ENCODE data around the gene RALA.

The RALA gene

GRCh38 chr7:39609113-39609934, 14.0 kb upstream of the RALA start:
- Histone ChIP-seq H3K4me1 (ENCODE audit: control extremely low read depth in 1 of 4, control insufficient read depth in 4 of 4, insufficient read depth in 4 of 4, low read length in 3 of 4) (peaks cover 9 to 34% (median 11%) of the 10 kb centered on the region in 4 experiments), H3K9me3 (ENCODE audit: control extremely low read depth in 1 of 5, control insufficient read depth in 4 of 5, insufficient read depth in 2 of 5, low read depth in 1 of 5, low read length in 4 of 5) (no peaks in the 10 kb centered on the region), H3K27me3 (replicated peaks in 2 of 5; ENCODE audit: control insufficient read depth in 4 of 5, insufficient read depth in 5 of 5, low read length in 4 of 5) (no peaks in the 10 kb centered on the region), H3K36me3 (ENCODE audit: control insufficient read depth in 4 of 4, insufficient read depth in 4 of 4, low read length in 3 of 4) (no peaks in the 10 kb centered on the region), H3K27ac (ENCODE audit: insufficient read depth in 1 of 2, low read depth in 1 of 2, low read length in 2 of 2, poor library complexity in 1 of 2, severe bottlenecking in 2 of 2) (no peak overlapping the region), H3K4me3 (ENCODE audit: control insufficient read depth in 1 of 7, extremely low read depth in 1 of 7, insufficient read depth in 4 of 7, low read depth in 2 of 7, low read length in 6 of 7) (peak overlapping the region in 6 of 7 experiments; percentile 29 to 70 (median 41))
- CTCF ChIA-PET, result interaction anchor here (0.8 to 3.8 kb wide), 11 partner anchors 9 to 135 kb away, joined by 3 to 33 read pairs (median 3); partner anchors contain the start of gene RALA
- POLR2A ChIA-PET, result interaction anchor here (1.6 kb wide), 1 partner anchor 13 kb away, joined by 9 read pairs; the partner anchor contains the start of gene RALA
- WGBS (ENCODE audit: insufficient coverage), result 3% methylated on average over 26 of the region's 36 CpGs
- DNase-seq, result peak in 2 of 3 donors; percentile 67 to 81

- ChIA-PET POLR2A (interaction anchor here (0.8 to 1.6 kb wide), 2 partner anchors 13 to 49 kb away, joined by 3 to 9 read pairs; partner anchors contain the start of gene RALA), CTCF (interaction anchor here (0.8 to 3.8 kb wide), 9 partner anchors 12 to 135 kb away, joined by 3 to 33 read pairs (median 6); partner anchors contain the start of gene RALA)
- Histone ChIP-seq H3K27me3 (replicated peaks in 2 of 5; ENCODE audit: control insufficient read depth in 4 of 5, insufficient read depth in 5 of 5, low read length in 4 of 5) (no peaks in the 10 kb centered on the region), H3K9me3 (ENCODE audit: control extremely low read depth in 1 of 5, control insufficient read depth in 4 of 5, insufficient read depth in 2 of 5, low read depth in 1 of 5, low read length in 4 of 5) (no peaks in the 10 kb centered on the region), H3K4me1 (ENCODE audit: control extremely low read depth in 1 of 4, control insufficient read depth in 4 of 4, insufficient read depth in 4 of 4, low read length in 3 of 4) (peaks cover 6 to 29% (median 10%) of the 10 kb centered on the region in 4 experiments), H3K4me3 (ENCODE audit: control insufficient read depth in 1 of 7, extremely low read depth in 1 of 7, insufficient read depth in 4 of 7, low read depth in 2 of 7, low read length in 6 of 7) (peak overlapping the region in 4 of 7 experiments; percentile 29 to 70 (median 50)), H3K27ac (ENCODE audit: insufficient read depth in 1 of 2, low read depth in 1 of 2, low read length in 2 of 2, poor library complexity in 1 of 2, severe bottlenecking in 2 of 2) (no peak overlapping the region), H3K36me3 (ENCODE audit: control insufficient read depth in 4 of 4, insufficient read depth in 4 of 4, low read length in 3 of 4) (no peaks in the 10 kb centered on the region)
- WGBS (ENCODE audit: insufficient coverage), result 81% methylated on average over 5 of the region's 5 CpGs
- no peak for DNase-seq
Measured at GRCh38 chr7:39609935-39610263, 13.5 kb upstream of the RALA start.

- no peak overlapping the region for H3K27ac ChIP-seq (ENCODE audit: insufficient read depth in 1 of 2, low read depth in 1 of 2, low read length in 2 of 2, poor library complexity in 1 of 2, severe bottlenecking in 2 of 2)
- 100% methylated on average over 2 of the region's 4 CpGs for WGBS (ENCODE audit: insufficient coverage)
- no peaks in the 10 kb centered on the region for H3K9me3 ChIP-seq (ENCODE audit: control extremely low read depth in 1 of 5, control insufficient read depth in 4 of 5, insufficient read depth in 2 of 5, low read depth in 1 of 5, low read length in 4 of 5)
- H3K36me3 ChIP-seq (ENCODE audit: control insufficient read depth in 4 of 4, insufficient read depth in 4 of 4, low read length in 3 of 4), result no peaks in the 10 kb centered on the region
- H3K27me3 ChIP-seq (replicated peaks in 2 of 5; ENCODE audit: control insufficient read depth in 4 of 5, insufficient read depth in 5 of 5, low read length in 4 of 5), result no peaks in the 10 kb centered on the region
- H3K4me3 ChIP-seq (ENCODE audit: control insufficient read depth in 1 of 7, extremely low read depth in 1 of 7, insufficient read depth in 4 of 7, low read depth in 2 of 7, low read length in 6 of 7), result no peak overlapping the region
- CTCF ChIA-PET, result interaction anchor here (1.0 to 2.0 kb wide), 3 partner anchors 9 to 33 kb away, joined by 3 to 4 read pairs (median 4); no protein-coding TSS in a partner anchor
- peaks cover 2 to 19% (median 10%) of the 10 kb centered on the region in 4 experiments for H3K4me1 ChIP-seq (ENCODE audit: control extremely low read depth in 1 of 4, control insufficient read depth in 4 of 4, insufficient read depth in 4 of 4, low read length in 3 of 4)
- DNase-seq, result no peak
- POLR2A ChIA-PET, result no interaction called here
Measured at GRCh38 chr7:39613577-39613976, 9.8 kb upstream of the RALA start.

GRCh38 chr7:39614299-39614698, 9.1 kb upstream of the RALA start:
- no peak for DNase-seq
- CTCF ChIA-PET, result interaction anchor here (0.9 to 2.0 kb wide), 3 partner anchors 10 to 94 kb away, joined by 3 to 4 read pairs (median 4); no protein-coding TSS in a partner anchor
- Histone ChIP-seq H3K27me3 (replicated peaks in 2 of 5; ENCODE audit: control insufficient read depth in 4 of 5, insufficient read depth in 5 of 5, low read length in 4 of 5) (no peaks in the 10 kb centered on the region), H3K4me1 (ENCODE audit: control extremely low read depth in 1 of 4, control insufficient read depth in 4 of 4, insufficient read depth in 4 of 4, low read length in 3 of 4) (peaks cover 2 to 12% (median 5%) of the 10 kb centered on the region in 4 experiments), H3K27ac (ENCODE audit: insufficient read depth in 1 of 2, low read depth in 1 of 2, low read length in 2 of 2, poor library complexity in 1 of 2, severe bottlenecking in 2 of 2) (no peak overlapping the region), H3K36me3 (ENCODE audit: control insufficient read depth in 4 of 4, insufficient read depth in 4 of 4, low read length in 3 of 4) (no peaks in the 10 kb centered on the region), H3K9me3 (ENCODE audit: control extremely low read depth in 1 of 5, control insufficient read depth in 4 of 5, insufficient read depth in 2 of 5, low read depth in 1 of 5, low read length in 4 of 5) (no peaks in the 10 kb centered on the region), H3K4me3 (ENCODE audit: control insufficient read depth in 1 of 7, extremely low read depth in 1 of 7, insufficient read depth in 4 of 7, low read depth in 2 of 7, low read length in 6 of 7) (no peak overlapping the region)
- WGBS (ENCODE audit: insufficient coverage), result 93% methylated on average over 2 of the region's 2 CpGs
- POLR2A ChIA-PET, result interaction anchor here (0.6 kb wide), 1 partner anchor 25 kb away, joined by 3 read pairs; no protein-coding TSS in a partner anchor

- Histone ChIP-seq H3K27ac (ENCODE audit: insufficient read depth in 1 of 2, low read depth in 1 of 2, low read length in 2 of 2, poor library complexity in 1 of 2, severe bottlenecking in 2 of 2) (no peak overlapping the region), H3K4me3 (ENCODE audit: control insufficient read depth in 1 of 7, extremely low read depth in 1 of 7, insufficient read depth in 4 of 7, low read depth in 2 of 7, low read length in 6 of 7) (no peak overlapping the region), H3K9me3 (ENCODE audit: control extremely low read depth in 1 of 5, control insufficient read depth in 4 of 5, insufficient read depth in 2 of 5, low read depth in 1 of 5, low read length in 4 of 5) (no peaks in the 10 kb centered on the region), H3K27me3 (replicated peaks in 2 of 5; ENCODE audit: control insufficient read depth in 4 of 5, insufficient read depth in 5 of 5, low read length in 4 of 5) (no peaks in the 10 kb centered on the region), H3K36me3 (ENCODE audit: control insufficient read depth in 4 of 4, insufficient read depth in 4 of 4, low read length in 3 of 4) (no peaks in the 10 kb centered on the region), H3K4me1 (ENCODE audit: control extremely low read depth in 1 of 4, control insufficient read depth in 4 of 4, insufficient read depth in 4 of 4, low read length in 3 of 4) (peaks cover 0 to 4% (median under 1%) of the 10 kb centered on the region in 4 experiments)
- WGBS (ENCODE audit: insufficient coverage), result 100% methylated on average over 1 of the region's 1 CpG
- DNase-seq, result no peak
- ChIA-PET CTCF (interaction anchor here (0.9 to 2.0 kb wide), 3 partner anchors 11 to 1625 kb away, joined by 3 to 4 read pairs (median 3); no protein-coding TSS in a partner anchor), POLR2A (no interaction called here)
Measured at GRCh38 chr7:39615350-39615975, 7.9 kb upstream of the RALA start.

- POLR2A ChIA-PET, result no interaction called here
- no peaks in the 10 kb centered on the region for H3K36me3 ChIP-seq (ENCODE audit: control insufficient read depth in 4 of 4, insufficient read depth in 4 of 4, low read length in 3 of 4)
- WGBS (ENCODE audit: insufficient coverage), result no CpG with 5 or more reads among the region's 1 CpG
- DNase-seq, result no peak
- no peaks in the 10 kb centered on the region for H3K9me3 ChIP-seq (ENCODE audit: control extremely low read depth in 1 of 5, control insufficient read depth in 4 of 5, insufficient read depth in 2 of 5, low read depth in 1 of 5, low read length in 4 of 5)
- no peaks in the 10 kb centered on the region for H3K27me3 ChIP-seq (replicated peaks in 2 of 5; ENCODE audit: control insufficient read depth in 4 of 5, insufficient read depth in 5 of 5, low read length in 4 of 5)
- peaks cover 0 to 11% (median under 1%) of the 10 kb centered on the region in 4 experiments for H3K4me1 ChIP-seq (ENCODE audit: control extremely low read depth in 1 of 4, control insufficient read depth in 4 of 4, insufficient read depth in 4 of 4, low read length in 3 of 4)
- no peak overlapping the region for H3K27ac ChIP-seq (ENCODE audit: insufficient read depth in 1 of 2, low read depth in 1 of 2, low read length in 2 of 2, poor library complexity in 1 of 2, severe bottlenecking in 2 of 2)
- no peak overlapping the region for H3K4me3 ChIP-seq (ENCODE audit: control insufficient read depth in 1 of 7, extremely low read depth in 1 of 7, insufficient read depth in 4 of 7, low read depth in 2 of 7, low read length in 6 of 7)
- CTCF ChIA-PET, result interaction anchor here (0.9 to 1.1 kb wide), 2 partner anchors 20 to 1625 kb away, joined by 3 read pairs; no protein-coding TSS in a partner anchor
Measured at GRCh38 chr7:39616138-39616537, 7.2 kb upstream of the RALA start.

Measured in common myeloid progenitor, CD34-positive (primary cell).